Mesodermal cell (in vitro differentiated cells): ENCODE data around the gene CDC42SE1.

Experiments
- H3K27ac ChIP-seq: 2 replicates; pipeline ENCODE4 v1.7.0; 2013; ENCODE audit warnings: mild to moderate bottlenecking, low read depth, low read length, moderate library complexity; ENCODE audit not compliant: severe bottlenecking
- H3K36me3 ChIP-seq: 2 replicates; pipeline ENCODE4 v1.7.1; 2013; ENCODE audit warnings: mild to moderate bottlenecking, low read length, moderate library complexity; ENCODE audit not compliant: control insufficient read depth, insufficient read depth
- H3K4me1 ChIP-seq: one replicate; pipeline ENCODE4 v1.7.1; 2013; ENCODE audit warnings: mild to moderate bottlenecking, low read length; ENCODE audit not compliant: insufficient read depth, control insufficient read depth, poor library complexity, severe bottlenecking
- H3K4me3 ChIP-seq: 2 replicates; pipeline ENCODE4 v1.7.0; 2013; ENCODE audit warnings: low read length, control low read depth, mild to moderate bottlenecking; ENCODE audit not compliant: insufficient read depth, poor library complexity, severe bottlenecking; ENCODE audit errors: extremely low read depth
- H3K9me3 ChIP-seq: 2 replicates; pipeline ENCODE4 v1.7.1; 2013; ENCODE audit warnings: mild to moderate bottlenecking, low read length, moderate library complexity; ENCODE audit not compliant: control insufficient read depth
- WGBS, 2 experiments: methylation state at CpG; one replicate each; pipeline ENCODE4 v1.1.5; 2013; ENCODE audit warnings: missing lambda C conversion rate in 2 of 2; ENCODE audit not compliant: insufficient coverage in 2 of 2; 5-methylcytosine and 5-hydroxymethylcytosine counted together

The CDC42SE1 gene

DNA sequence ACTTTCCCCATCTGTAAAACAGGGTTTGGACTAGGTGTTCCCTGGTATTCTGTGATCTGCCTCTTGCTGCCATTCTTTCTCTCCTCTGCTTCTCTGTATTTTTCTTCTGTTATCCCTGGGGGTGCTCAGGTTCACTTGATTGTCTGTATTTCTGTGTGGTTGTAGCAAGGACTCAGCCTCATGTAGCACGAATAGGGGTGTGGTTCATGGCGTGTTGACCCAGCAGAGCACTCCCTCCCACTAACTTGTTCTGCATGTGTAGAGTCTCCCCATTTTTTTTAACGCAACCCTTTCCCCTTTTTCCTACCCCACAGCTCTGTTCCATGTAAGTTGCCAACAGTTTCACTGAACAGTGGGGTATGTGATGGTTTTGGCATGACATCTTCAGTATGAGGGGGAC lies 24.3 kb downstream of the CDC42SE1 start:
- H3K4me3 ChIP-seq, result no peak overlapping the region
- no peaks in the 10 kb centered on the region for H3K9me3 ChIP-seq
- H3K4me1 ChIP-seq, result no peaks in the 10 kb centered on the region
- WGBS, 2 experiments, result no CpG with 5 or more reads among the region's 3 CpGs
- H3K27ac ChIP-seq, result no peak overlapping the region
- H3K36me3 ChIP-seq, result peaks cover 36% of the 10 kb centered on the region

DNA sequence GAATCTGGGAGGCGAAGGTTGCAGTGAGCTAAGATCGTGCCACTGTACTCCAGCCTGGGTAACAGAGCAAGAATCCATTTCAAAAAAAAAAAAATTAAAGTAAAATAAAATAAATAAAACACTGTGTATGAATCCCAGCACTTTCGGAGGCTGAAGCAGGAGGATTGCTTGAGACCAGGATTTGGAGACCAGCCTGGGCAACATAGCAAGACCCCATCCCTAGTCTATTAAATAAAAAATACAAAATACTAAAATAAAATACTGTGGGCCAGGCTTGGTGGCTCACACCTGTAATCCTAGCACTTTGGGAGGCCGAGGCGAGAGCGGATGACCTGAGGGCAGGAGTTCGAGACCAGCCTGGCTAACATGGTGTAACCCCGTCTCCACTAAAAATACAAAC lies 27.3 kb downstream of the CDC42SE1 start:
- no peaks in the 10 kb centered on the region for H3K4me1 ChIP-seq
- no peak overlapping the region for H3K4me3 ChIP-seq
- H3K36me3 ChIP-seq, result peaks cover 59% of the 10 kb centered on the region

DNA sequence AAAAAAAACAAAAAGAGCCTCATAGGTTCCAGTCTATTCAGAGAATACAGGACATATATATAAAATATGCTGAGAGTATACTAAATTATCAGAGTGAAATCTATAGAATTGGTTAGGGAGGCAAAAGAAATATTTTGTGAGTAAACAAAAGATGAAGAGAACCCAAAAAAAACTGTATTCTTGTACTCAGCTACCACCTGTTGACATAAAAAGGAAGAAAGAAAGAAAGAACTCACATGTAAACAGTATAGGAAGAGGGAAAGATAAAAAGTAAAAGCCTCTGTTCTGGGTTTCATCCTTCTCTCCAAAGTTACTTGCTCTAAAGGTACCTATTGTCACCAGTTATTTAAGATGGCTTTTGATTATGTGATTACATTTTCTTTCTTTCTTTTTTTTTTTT lies 33.0 kb downstream of the CDC42SE1 start:
- Histone ChIP-seq H3K36me3 (peaks cover 60% of the 10 kb centered on the region), H3K27ac (no peak overlapping the region), H3K4me1 (no peaks in the 10 kb centered on the region), H3K9me3 (no peaks in the 10 kb centered on the region), H3K4me3 (no peak overlapping the region)

More for the DNA sequence above, 27.3 kb downstream of the CDC42SE1 start:
- 94 to 96% methylated on average over 5 of the region's 8 CpGs for WGBS, 2 experiments
- no peaks in the 10 kb centered on the region for H3K9me3 ChIP-seq
- H3K27ac ChIP-seq, result no peak overlapping the region

DNA sequence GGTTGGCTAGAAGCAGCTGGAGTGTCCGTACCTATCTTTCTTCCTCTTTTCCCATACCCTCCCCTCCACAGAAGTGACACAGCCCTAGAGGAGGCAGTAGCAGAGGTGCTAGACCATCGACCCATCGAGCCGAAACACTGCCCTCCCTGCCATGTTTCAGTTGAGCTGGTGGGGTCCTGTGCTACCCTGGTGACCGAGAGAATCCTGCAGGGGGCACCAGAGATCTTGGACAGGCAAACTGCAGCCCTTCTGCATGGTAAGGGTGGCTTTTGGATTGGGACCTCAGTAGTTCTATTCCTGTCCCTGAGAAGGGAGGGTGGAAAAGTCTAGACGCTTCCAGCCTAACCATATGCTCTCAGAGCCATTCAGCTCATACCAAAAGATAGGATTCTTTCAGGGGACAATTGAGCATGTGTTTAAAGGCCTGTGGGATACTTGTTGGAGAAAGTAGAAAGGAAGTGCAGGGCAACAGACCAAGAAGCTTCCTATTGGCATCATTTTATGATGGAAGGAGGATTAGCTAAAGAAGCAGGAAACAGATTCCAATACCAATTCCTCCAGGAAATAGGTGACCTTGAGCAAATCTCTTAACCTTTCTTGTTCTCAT lies 34.8 kb downstream of the CDC42SE1 start:
- Histone ChIP-seq H3K4me3 (no peak overlapping the region), H3K4me1 (no peaks in the 10 kb centered on the region), H3K36me3 (peaks cover 50% of the 10 kb centered on the region), H3K27ac (peak overlapping the region; percentile 16), H3K9me3 (no peaks in the 10 kb centered on the region)
- 26 to 29% methylated on average over 4 of the region's 6 CpGs for WGBS, 2 experiments

DNA sequence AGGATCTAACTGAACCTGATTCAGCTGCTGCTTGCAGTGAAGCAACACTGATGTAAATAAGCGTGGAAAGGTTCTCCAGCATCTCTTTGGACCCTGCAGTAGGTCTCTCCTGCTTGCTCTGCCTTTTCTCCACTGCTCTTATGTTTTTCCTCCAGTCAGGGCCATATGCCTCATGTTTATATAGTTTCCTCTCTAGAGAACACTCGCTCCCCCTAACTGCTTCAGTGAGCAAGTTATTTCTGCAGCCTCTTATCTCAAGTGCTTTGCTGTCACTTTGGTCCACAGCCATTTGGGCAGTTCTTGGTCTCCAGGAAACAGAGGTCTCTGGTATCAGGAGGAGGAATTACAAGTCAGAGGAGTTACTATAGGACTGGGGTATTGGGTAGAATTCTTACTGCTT lies 45.9 kb downstream of the CDC42SE1 start:
- Histone ChIP-seq H3K4me1 (no peaks in the 10 kb centered on the region), H3K9me3 (no peaks in the 10 kb centered on the region), H3K36me3 (peaks cover 6% of the 10 kb centered on the region), H3K4me3 (no peak overlapping the region), H3K27ac (no peak overlapping the region)
- WGBS, 2 experiments, result 79 to 84% methylated on average over 2 of the region's 2 CpGs

DNA sequence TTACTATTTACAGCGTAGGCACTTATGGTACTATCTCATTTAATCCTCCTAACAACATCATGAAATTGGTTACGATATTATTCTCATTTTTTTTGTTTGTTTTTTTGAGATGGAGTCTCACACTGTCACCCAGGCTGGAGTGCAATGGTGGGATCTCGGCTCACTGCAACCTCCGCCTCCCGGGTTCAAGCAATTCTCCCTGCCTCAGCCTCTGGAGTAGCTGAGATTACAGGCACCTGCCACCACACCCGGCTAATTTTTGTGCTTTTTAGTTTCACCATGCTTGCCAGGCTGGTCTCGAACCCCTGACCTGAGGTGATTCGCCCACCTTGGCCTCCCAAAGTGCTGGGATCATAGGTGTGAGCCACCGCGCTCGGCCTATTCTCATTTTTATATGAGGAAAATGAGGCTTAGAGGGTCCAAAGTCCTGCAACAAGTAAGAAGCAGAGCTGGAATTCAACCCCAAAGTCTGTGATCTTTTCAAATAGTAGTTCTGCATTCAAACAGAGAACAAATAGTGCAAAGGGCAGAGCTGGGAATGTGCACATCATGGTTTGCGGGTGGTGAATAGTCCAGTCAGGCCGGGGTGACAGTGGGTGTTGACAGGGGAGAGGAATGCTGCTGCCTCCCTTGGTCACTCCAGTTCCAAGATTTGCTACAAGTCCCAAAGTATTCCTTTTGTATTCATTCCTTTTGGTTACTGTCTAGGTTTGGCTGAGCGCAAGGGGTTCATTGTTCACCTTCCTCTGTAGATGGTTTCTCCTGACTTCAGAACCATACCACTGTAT lies 46.5 kb downstream of the CDC42SE1 start:
- Histone ChIP-seq H3K27ac (no peak overlapping the region), H3K4me3 (no peak overlapping the region)
- WGBS, 2 experiments, result 92 to 93% methylated on average over 11 of the region's 14 CpGs

DNA sequence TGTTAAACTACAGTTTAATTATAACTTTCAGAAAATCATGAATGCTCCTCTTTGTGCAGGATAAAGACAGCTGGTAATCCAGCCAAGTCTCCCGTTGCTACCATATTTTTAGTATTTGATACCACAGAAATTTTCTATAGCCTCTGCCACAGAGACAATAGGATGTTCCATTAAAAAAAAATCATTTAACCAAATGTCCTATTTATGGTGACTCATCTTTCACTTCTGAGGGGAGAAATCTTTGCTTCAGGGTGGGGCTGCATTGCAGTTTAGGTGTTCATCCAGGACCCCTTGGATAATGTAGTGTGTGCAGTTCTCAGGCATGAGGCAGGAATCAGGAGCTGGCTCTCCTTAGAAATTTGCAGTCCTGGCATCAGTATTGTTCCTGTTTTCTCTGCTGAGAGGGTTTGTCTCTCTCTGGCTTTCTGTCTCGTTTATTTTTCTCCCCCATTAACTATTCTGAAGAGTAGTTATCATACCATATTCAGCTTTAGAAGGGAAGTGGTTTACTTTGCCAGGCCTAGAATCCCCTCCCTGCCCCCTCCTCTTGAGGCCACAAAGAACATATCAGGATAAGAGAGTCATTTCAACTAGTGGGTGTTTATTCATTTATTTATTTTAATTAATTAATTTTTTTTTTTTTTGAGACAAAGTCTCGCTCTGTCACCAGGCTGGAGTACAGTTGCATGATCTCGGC lies 48.1 kb downstream of the CDC42SE1 start:
- H3K27ac ChIP-seq, result no peak overlapping the region
- H3K4me3 ChIP-seq, result no peak overlapping the region
- WGBS, 2 experiments, result 94 to 100% methylated on average over 1 to 3 of the region's 4 CpGs
- peaks cover 7% of the 10 kb centered on the region for H3K4me1 ChIP-seq
- peaks cover 2% of the 10 kb centered on the region for H3K36me3 ChIP-seq
- no peaks in the 10 kb centered on the region for H3K9me3 ChIP-seq

More for the DNA sequence above, 46.5 kb downstream of the CDC42SE1 start:
- Histone ChIP-seq H3K9me3 (no peaks in the 10 kb centered on the region), H3K4me1 (peaks cover 2% of the 10 kb centered on the region), H3K36me3 (peaks cover 2% of the 10 kb centered on the region)

DNA sequence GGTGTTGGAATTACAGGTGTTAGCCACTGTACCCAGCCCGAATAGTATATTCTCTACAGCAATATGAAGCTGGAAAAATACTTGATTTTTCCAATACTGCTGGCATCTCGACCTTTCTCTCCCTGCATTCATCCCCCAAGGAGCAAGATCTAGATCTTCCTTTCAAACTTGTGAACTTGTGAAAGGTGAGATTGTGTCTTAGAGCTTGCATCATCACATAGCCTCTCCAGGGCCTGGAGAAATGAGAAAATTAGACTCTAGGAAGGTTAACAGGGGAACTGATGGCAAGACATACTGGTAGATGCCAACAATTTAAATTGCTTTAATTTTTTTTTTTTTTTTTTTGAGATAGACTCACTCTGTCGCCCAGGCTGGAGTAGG lies 49.1 kb downstream of the CDC42SE1 start:
- Histone ChIP-seq H3K4me3 (no peak overlapping the region), H3K9me3 (no peaks in the 10 kb centered on the region), H3K36me3 (no peaks in the 10 kb centered on the region), H3K27ac (no peak overlapping the region), H3K4me1 (peaks cover 14% of the 10 kb centered on the region)
- WGBS, 2 experiments, result 92% methylated on average over 2 of the region's 3 CpGs; no CpG with 5 or more reads in 1 of the 2 experiments

DNA sequence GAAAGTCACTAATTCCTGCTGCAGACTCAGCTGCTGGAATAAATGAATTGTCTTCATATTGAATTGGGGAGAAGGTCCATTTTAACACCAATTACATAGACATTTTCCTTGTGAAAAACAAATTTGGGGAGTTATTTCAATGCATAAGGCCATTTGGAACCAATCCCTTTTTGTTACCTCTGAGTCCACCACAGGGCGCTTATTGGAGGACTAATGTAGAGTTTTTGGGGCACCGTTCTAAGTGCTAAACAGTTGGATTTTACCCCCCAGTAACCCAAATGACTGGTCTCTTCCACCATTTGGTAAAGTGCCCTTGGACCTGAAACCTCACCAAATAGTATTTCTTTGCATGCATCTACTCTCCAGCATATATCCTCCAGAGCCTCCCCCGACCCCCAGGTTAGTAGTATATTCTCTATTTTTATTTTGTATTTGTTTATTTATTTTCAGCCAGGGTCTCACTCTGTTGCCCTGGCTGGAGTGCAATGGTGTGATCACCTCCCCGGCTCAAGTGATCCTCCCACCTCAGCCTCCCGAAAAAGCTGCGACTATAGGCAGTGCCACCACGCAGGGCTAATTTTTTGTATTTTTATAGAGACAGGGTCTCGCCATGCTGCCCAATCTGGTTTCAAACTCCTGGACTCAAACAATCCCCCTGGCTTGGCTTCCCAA lies 49.6 kb downstream of the CDC42SE1 start:
- Histone ChIP-seq H3K27ac (no peak overlapping the region), H3K36me3 (no peaks in the 10 kb centered on the region), H3K9me3 (no peaks in the 10 kb centered on the region), H3K4me1 (peaks cover 15% of the 10 kb centered on the region), H3K4me3 (no peak overlapping the region)
- 100% methylated on average over 4 to 6 of the region's 8 CpGs for WGBS, 2 experiments

DNA sequence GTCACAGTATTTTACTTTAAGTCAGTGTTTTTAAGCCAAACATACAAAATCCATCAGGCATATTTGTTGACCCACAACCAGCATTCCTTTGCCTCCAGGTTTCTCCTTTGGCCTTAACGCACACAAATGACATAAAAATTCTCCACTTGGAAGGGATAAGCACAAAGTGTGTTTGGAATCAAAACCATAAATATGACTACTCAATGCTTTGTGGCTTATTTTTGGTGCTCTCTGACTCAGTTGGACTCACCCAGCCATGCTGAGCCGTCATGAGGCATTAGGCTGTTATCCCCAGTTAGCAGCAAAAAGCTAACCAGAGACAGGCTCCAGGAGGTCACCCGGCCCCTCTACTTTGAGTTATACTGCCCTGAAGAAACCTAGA lies 50.2 kb downstream of the CDC42SE1 start:
- H3K4me1 ChIP-seq, result peaks cover 15% of the 10 kb centered on the region
- H3K9me3 ChIP-seq, result no peaks in the 10 kb centered on the region
- H3K27ac ChIP-seq, result peak overlapping the region; percentile 55
- H3K4me3 ChIP-seq, result peak overlapping the region; percentile 70
- WGBS, 2 experiments, result 81 to 83% methylated on average over 2 of the region's 3 CpGs
- H3K36me3 ChIP-seq, result no peaks in the 10 kb centered on the region
